PC-9 (cell line): ENCODE results near the gene STOML1. TPM values are rescaled to one million over a fixed set of nuclear protein-coding genes. Genes with fewer than 3 reads are reported as not detected.
"Not testable (repeated sequence)": the region's sequence is repeated elsewhere in the genome, so short reads cannot be mapped to it uniquely, and the experiment has no call there.

Experiments
- BruUV-seq: library from RNA; stranded (reverse); fragments of 400-500 nt; replicated peaks from 2 replicates; lab custom pipeline; 2021; lab: Mats Ljungman, UMichigan
- CTCF ChIA-PET: fragments of 300-600 bp; sonication (Branson Sonifier 250); formaldehyde crosslinking; loops from one replicate; lab custom pipeline; 2022; ENCODE audit warnings: antibody characterized with exemption; lab: Charles Lee
- POLR2A ChIA-PET: fragments of 300-600 bp; sonication (Branson Sonifier 250); formaldehyde crosslinking; loops from one replicate; lab custom pipeline; 2022; ENCODE audit warnings: antibody characterized with exemption; ENCODE audit not compliant: unreplicated experiment; lab: Charles Lee
- DNase-seq, 2 experiments: peaks; one replicate each; pipeline versions ENCODE4 v3.0.0 to v3.0.0-alpha.2; 2015 to 2022; ENCODE audit warnings: mixed read lengths in 1 of 2
- H2AFZ ChIP-seq: fragments of 200-600 bp; sonication (generic); 2 replicates; pipeline ENCODE4 v1.8.1; 2017; ENCODE audit warnings: antibody characterized with exemption
- H3F3A ChIP-seq: fragments of 200-600 bp; sonication (generic); 2 replicates; pipeline ENCODE4 v1.8.1; 2017; ENCODE audit warnings: antibody characterized with exemption, mild to moderate bottlenecking, low read depth; ENCODE audit not compliant: insufficient read depth
- H3K27ac ChIP-seq: fragments of 200-600 bp; sonication (generic); 2 replicates; pipeline ENCODE4 v1.6.1; 2016; ENCODE audit warnings: mixed run types
- H3K27me3 ChIP-seq: fragments of 200-600 bp; sonication (generic); 2 replicates; pipeline ENCODE4 v1.6.1; 2016; ENCODE audit warnings: low read depth, mixed run types; ENCODE audit not compliant: insufficient read depth
- H3K36me3 ChIP-seq: fragments of 200-600 bp; sonication (generic); 2 replicates; pipeline ENCODE4 v1.6.1; 2016; ENCODE audit warnings: low read depth, mixed run types
- H3K4me1 ChIP-seq: fragments of 200-600 bp; sonication (generic); replicated peaks from 2 replicates; pipeline ENCODE4 v1.6.1; 2016; ENCODE audit warnings: mixed run types; ENCODE audit not compliant: insufficient read depth
- H3K4me2 ChIP-seq: fragments of 200-600 bp; sonication (generic); 2 replicates; pipeline ENCODE4 v1.6.1; 2017; ENCODE audit warnings: mixed run types
- H3K4me3 ChIP-seq: fragments of 200-600 bp; sonication (generic); 2 replicates; pipeline ENCODE4 v1.6.1; 2016; ENCODE audit warnings: mixed run types
- H3K79me2 ChIP-seq: fragments of 200-600 bp; sonication (generic); 2 replicates; pipeline ENCODE4 v1.6.1; 2017; ENCODE audit warnings: low read depth, mixed run types
- H3K9me2 ChIP-seq: fragments of 200-600 bp; sonication (generic); 2 replicates; pipeline ENCODE4 v1.8.1; 2017; ENCODE audit warnings: mild to moderate bottlenecking; ENCODE audit not compliant: insufficient read depth
- H3K9me3 ChIP-seq: fragments of 200-600 bp; sonication (generic); 2 replicates; pipeline ENCODE4 v1.8.1; 2016; ENCODE audit warnings: low read depth; ENCODE audit not compliant: insufficient read depth
- H4K20me1 ChIP-seq: fragments of 200-600 bp; sonication (generic); 2 replicates; pipeline ENCODE4 v1.8.1; 2017; ENCODE audit not compliant: insufficient read depth
- CTCF ChIP-seq: fragments of 200-600 bp; sonication (generic); conservative IDR thresholded peaks from 2 replicates; pipeline ENCODE4 v1.6.1; 2017; ENCODE audit warnings: mixed run types, antibody characterized with exemption, mild to moderate bottlenecking, moderate library complexity
- EZH2 ChIP-seq: fragments of 200-600 bp; sonication (generic); IDR thresholded peaks from 2 replicates; pipeline ENCODE4 v1.8.0; 2017; ENCODE audit warnings: antibody characterized with exemption, low read depth
- intact Hi-C: fragments of 100-400 bp; cut with micrococcal nuclease; formaldehyde crosslinking; loops from one replicate; pipeline ENCODE4 v1.10.0; 2022; ENCODE audit not compliant: unreplicated experiment
- total RNA-seq: library from RNA; stranded (reverse); gene quantifications from 2 replicates; pipeline ENCODE4 v1.2.3, GENCODE V29; 2021

Gene STOML1
- total RNA-seq, 1 experiment from 2014 or later = 6.1 TPM

GRCh38 chr15:73978896-73979295 lies 13.2 kb downstream of the STOML1 start:
- no peak overlapping the region for H3K4me2 ChIP-seq
- H2AFZ ChIP-seq = no peak overlapping the region
- no peak overlapping the region for H3K27ac ChIP-seq
- no peaks in the 10 kb centered on the region for H3K9me3 ChIP-seq
- H3K27me3 ChIP-seq = no peaks in the 10 kb centered on the region
- H3K4me1 ChIP-seq = peaks cover 26% of the 10 kb centered on the region
- H3F3A ChIP-seq = peaks cover 6% of the 10 kb centered on the region; the same call in 1 of the 2 replicates
- no peaks in the 10 kb centered on the region for H4K20me1 ChIP-seq
- H3K36me3 ChIP-seq = no peaks in the 10 kb centered on the region
- no peak overlapping the region for H3K4me3 ChIP-seq
- no peaks in the 10 kb centered on the region for H3K9me2 ChIP-seq
- no peak for TF ChIP-seq EZH2
- TF ChIP-seq CTCF = no peak
- no peak for DNase-seq
- intact Hi-C loops = loop anchor here (10.0 kb wide), 1 partner anchor 56 kb away; no protein-coding TSS in a partner anchor
- POLR2A ChIA-PET = no interaction called here
- CTCF ChIA-PET = no interaction called here
- BruUV-seq = no TSS peak
- H3K79me2 ChIP-seq = no peaks in the 10 kb centered on the region

GRCh38 chr15:73975440-73976125 lies 16.5 kb downstream of the STOML1 start:
- POLR2A ChIA-PET = interaction anchor here (0.6 kb wide), 1 partner anchor 450 kb away, joined by 15 read pairs; no protein-coding TSS in a partner anchor
- H3K4me1 ChIP-seq, H3K27ac ChIP-seq, DNase-seq, CTCF ChIA-PET, H3K9me3 ChIP-seq, H3K9me2 ChIP-seq, H3K27me3 ChIP-seq, BruUV-seq, H3K4me2 ChIP-seq, H3K36me3 ChIP-seq, H3K79me2 ChIP-seq, H3F3A ChIP-seq, H2AFZ ChIP-seq, H3K4me3 ChIP-seq, H4K20me1 ChIP-seq: not testable (repeated sequence)
- intact Hi-C loops = loop anchor here (10.0 kb wide), 1 partner anchor 59 kb away; no protein-coding TSS in a partner anchor

- intact Hi-C loops = loop anchor here (1.0 to 10.0 kb wide), 4 partner anchors 61 to 349 kb away; no protein-coding TSS in a partner anchor
- H3K27ac ChIP-seq, H4K20me1 ChIP-seq, H3K9me3 ChIP-seq, H3K9me2 ChIP-seq, H2AFZ ChIP-seq, BruUV-seq, H3K4me1 ChIP-seq, H3K4me3 ChIP-seq, H3K79me2 ChIP-seq, DNase-seq, POLR2A ChIA-PET, H3K27me3 ChIP-seq, H3F3A ChIP-seq, H3K36me3 ChIP-seq, H3K4me2 ChIP-seq: not testable (repeated sequence)
- CTCF ChIA-PET = interaction anchor here (0.7 to 1.3 kb wide), 5 partner anchors 9 to 67 kb away, joined by 3 to 16 read pairs (median 8); partner anchors contain the start of gene PML
Observed at GRCh38 chr15:73973683-73974200, 18.4 kb downstream of the STOML1 start.
